ENCODE measurements around the gene TCP11.

The TCP11 gene

DNA sequence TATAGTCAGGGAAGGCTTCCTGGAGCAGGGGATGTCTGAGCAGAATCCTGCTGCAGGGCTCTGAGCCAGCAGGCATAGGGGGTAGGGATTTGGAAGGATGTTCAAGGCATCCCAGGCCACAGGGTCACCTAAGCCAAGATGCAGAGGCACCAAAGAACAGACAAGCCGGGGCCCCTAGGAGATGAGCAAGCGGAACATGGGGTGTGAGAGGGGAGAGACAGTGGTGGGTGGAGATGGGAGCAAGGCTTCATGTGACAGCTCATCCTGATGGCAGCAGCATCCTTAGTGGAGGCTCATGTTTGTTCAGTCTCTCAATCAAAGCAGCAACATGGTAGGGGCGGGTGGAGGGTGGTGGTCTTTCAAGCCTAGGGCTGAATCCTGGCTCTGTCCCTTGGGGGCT, 29.8 kb upstream of the TCP11 start:
- no peak for DNase-seq

GRCh38 chr6:35170166-35170565, 29.0 kb upstream of the TCP11 start:
- no peak for DNase-seq

DNA sequence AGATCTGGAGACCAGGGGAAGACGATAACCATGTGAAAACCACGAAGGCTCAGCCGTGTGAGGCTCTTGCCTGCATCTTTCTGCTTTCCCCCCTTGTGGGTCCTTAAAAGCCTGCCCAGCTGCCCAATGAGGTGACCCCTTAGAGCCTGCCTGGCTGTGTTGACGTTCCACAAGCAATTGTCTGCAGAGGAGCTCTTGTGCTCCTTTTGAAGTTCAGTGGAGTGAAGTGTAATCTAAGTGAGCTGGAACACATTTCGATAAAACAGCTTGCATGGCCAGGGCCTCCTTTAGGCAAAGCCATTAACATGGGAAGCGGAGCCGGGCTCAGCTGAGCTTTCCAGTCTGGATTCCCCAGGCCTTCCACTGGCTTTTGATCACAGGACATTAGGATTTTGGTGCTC, 27.3 kb upstream of the TCP11 start:
- DNase-seq: no peak

- no peak for DNase-seq
Measured at GRCh38 chr6:35167505-35167904, 26.4 kb upstream of the TCP11 start.

GRCh38 chr6:35166520-35166919, 25.4 kb upstream of the TCP11 start:
- DNase-seq: no peak

GRCh38 chr6:35166116-35166515, 25.0 kb upstream of the TCP11 start:
- no peak for DNase-seq

- no peak for DNase-seq
Measured at GRCh38 chr6:35165630-35166071, 24.5 kb upstream of the TCP11 start.

DNA sequence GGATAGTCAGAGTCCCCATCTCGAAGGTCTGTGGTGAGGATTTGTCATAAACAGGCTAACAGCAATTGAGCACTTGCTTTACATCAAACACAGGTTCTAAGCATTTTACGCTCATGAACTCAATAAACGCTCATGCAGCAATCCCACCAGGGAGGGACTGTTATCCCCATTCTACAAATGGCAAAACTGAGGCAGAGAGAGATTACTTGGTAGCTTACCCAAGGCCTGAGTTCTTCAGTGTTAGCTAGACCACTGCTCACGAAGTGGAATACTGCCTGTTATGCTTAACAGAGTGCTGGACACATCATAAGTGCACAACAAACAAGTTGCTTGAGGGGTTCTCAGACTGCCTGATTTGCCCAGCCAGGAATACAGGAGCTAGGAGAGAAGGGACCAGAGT, 23.7 kb upstream of the TCP11 start:
- no peak for DNase-seq

- DNase-seq: no peak
Measured at GRCh38 chr6:35164277-35164676, 23.1 kb upstream of the TCP11 start.

DNA sequence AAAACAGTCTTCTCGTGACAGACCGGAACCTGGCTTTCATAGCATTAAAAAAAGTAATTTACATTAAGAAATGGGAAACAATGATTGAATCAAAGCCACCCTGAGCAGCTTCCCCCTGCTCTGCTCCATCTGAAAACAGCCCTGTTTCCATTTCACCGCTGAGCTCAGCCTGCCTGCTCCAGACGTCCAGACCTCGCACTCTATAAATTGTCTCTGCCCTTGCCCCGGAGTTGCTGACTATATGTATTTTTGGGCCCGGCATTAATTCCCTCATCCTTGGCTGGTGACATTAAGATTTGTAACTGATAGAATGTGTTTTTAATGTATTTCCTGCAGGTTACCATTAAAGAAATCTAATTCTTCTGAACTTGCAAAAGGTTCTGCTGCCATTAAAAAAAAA, 22.7 kb upstream of the TCP11 start:
- no peak for DNase-seq

GRCh38 chr6:35161776-35162607, 20.9 kb upstream of the TCP11 start:
- no peak for DNase-seq

DNA sequence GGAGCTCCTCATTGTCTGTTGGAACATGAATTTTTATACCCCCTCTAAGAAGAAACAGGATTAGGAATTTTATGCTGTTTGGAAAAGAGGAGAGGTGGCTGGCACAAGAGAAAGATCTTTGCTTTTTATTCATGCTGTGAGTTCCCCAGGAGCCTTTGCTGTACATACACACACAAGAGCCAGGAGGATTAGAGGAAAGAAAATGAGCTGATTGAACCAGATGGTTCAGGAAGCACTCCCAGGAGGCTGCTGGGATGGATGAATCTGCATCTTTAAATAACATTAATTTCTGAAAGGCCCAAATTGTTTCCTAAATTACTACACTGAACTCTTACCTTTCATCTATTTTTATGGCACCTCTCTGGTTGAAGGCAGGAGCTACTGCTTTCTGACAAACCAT, 20.1 kb upstream of the TCP11 start:
- DNase-seq: no peak

GRCh38 chr6:35160642-35161041, 19.5 kb upstream of the TCP11 start:
- DNase-seq: no peak

DNA sequence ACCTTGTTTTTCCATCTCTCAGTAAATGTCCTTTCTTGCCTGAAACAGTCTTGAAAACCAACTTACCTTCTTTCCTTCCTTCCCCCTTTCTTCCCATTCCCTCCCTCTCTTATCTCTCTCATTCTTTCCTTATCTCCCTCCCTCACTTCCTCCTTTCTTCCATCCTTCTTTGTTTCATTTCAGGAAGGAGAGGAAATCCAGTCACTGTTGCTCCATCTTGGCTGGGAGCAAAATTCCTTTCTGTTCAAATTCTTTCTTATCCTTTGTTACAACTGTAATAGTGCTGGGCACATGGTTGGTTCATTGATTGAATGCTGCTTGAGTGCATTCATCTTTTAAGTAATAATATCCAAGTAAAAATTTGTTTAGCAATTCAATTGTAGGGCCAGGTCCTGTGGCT, 17.4 kb upstream of the TCP11 start:
- no peak for DNase-seq

DNA sequence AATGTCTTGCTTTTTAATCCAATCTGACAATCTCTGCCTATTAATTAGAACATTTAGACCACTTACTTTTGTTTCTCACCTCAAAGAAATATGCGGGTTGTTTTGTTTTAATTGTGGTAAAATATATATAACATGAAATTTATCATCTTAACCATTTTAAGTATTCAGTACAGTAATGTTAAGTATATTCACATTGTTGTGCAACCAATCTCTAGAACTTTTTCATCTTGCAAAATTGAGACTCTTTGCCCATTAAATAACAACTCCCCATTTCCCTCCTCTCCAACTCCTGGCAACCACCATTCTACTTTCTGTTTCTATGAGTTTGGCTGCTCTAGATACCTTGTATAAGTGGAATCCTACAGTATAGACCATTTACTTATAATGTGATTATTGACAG, 13.8 kb upstream of the TCP11 start:
- DNase-seq: no peak

- no peak for DNase-seq
Measured at GRCh38 chr6:35154262-35154661, 13.1 kb upstream of the TCP11 start.

GRCh38 chr6:35152067-35152707, 11.0 kb upstream of the TCP11 start:
- no peak for DNase-seq

GRCh38 chr6:35151466-35151865, 10.3 kb upstream of the TCP11 start:
- no peak for DNase-seq

DNA sequence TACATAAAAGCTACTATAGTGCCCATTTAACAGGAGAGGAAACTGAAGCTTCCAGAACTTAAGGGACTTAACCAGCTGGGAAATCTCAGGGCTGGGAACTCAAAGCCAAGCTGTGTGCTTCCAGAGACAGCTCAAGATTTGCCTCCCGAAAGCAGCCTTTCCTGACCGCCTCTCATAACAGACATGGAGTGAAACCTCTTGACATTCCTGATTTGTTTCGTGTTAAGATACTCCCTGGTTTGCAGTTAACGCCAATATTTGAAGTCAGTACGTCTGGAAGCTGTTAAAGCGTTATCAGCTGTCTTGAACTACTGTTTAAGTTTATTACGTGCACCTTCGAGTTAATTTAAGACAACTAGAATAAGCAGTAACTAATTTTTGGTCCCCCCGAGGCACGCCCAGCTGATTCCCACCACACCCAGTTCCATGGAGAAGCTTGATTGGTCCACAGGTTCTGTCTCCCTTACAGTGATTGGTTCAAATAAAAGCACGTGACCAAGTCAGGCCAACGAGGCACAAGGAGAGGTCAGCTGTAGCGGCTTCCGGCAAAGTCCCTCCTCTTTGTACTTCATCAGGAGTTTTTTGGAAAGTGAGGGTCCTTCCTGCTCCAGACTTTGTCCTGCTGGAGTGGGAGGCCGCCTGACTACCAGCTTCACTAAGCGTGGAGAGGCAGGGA, 8.9 kb upstream of the TCP11 start:
- no peak for DNase-seq

GRCh38 chr6:35148167-35148741, 7.1 kb upstream of the TCP11 start:
- no peak for DNase-seq

DNA sequence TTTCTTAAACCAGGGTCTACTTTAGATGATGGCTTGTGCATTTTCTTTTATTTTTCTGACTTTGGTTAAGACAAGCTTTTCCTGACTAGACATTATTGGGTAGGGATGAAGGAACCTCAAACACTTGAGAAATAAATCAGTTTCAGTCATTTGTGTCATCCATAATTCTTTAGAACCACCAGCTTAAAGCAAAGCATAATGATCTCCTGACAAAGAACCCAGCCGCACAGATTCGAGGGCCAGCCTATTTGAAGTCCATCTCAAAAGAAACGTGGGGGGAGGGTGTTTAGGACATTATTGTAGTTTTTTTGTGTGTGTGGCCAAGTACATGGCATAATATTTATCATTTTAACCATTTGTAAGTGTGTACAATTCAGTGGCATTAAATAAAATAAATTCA, 6.3 kb upstream of the TCP11 start:
- DNase-seq: no peak

GRCh38 chr6:35147026-35147425, 5.9 kb upstream of the TCP11 start:
- DNase-seq: no peak

DNA sequence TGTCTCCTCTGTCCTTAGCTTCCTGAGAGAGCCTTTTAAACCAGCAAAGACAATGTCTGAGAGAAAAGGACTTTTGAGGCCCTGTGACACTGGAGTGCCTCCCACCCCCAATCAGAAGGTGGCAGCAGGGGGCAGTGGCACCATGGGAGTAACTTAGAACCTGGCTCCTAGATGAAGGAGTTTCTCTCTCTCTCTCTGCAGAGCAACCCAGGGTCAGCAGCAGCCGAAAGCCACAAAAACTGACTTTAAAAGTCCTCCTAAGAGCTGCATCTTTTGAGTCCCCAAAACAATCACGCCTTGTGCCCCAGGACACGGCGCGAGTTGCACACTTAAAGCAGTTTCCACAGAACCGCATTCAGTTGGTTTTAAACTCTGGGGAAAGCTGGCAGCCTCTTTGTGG, 5.3 kb upstream of the TCP11 start:
- DNase-seq: no peak

- DNase-seq: no peak
Measured at GRCh38 chr6:35145757-35146156, 4.6 kb upstream of the TCP11 start.
